BLaER1 treated with 17β-estradiol and CSF1 and Interleukin-3, amounts not matched to agents 10 nM and 100 nM (cell line): ENCODE data around the gene UAP1L1.

Experiments used
- H3K27ac ChIP-seq, 11 experiments: shearing (Covaris generic); formaldehyde crosslinking; 2 replicates each; pipeline ENCODE4 v1.8.1; 2022
- H3K27me3 ChIP-seq, 11 experiments: shearing (Covaris generic); formaldehyde crosslinking; 2 replicates each; pipeline ENCODE4 v1.8.1; 2022
- H3K36me3 ChIP-seq, 11 experiments: shearing (Covaris generic); formaldehyde crosslinking; 2 replicates each; pipeline ENCODE4 v1.8.1; 2022
- H3K4me1 ChIP-seq, 10 experiments: shearing (Covaris generic); formaldehyde crosslinking; 2 replicates each; pipeline ENCODE4 v1.8.1; 2022
- H3K4me2 ChIP-seq, 11 experiments: shearing (Covaris generic); formaldehyde crosslinking; 2 replicates each; pipeline ENCODE4 v1.8.1; 2022
- H3K4me3 ChIP-seq, 10 experiments: shearing (Covaris generic); formaldehyde crosslinking; 2 replicates each; pipeline ENCODE4 v1.8.1; 2022
- H3K9ac ChIP-seq, 11 experiments: shearing (Covaris generic); formaldehyde crosslinking; 2 replicates each; pipeline ENCODE4 v1.8.1; 2022
- H3K9me3 ChIP-seq, 11 experiments: shearing (Covaris generic); formaldehyde crosslinking; replicated peaks in 1 of 11; 2 replicates each; pipeline ENCODE4 v1.8.1; 2022
- H4K20me1 ChIP-seq, 11 experiments: shearing (Covaris generic); formaldehyde crosslinking; 2 replicates each; pipeline ENCODE4 v1.8.1; 2022
- Cebpa-rat ChIP-seq, 11 experiments: shearing (Covaris generic); IDR thresholded peaks; 2 replicates each; pipeline ENCODE4 v1.8.1; 2022

The UAP1L1 gene

DNA sequence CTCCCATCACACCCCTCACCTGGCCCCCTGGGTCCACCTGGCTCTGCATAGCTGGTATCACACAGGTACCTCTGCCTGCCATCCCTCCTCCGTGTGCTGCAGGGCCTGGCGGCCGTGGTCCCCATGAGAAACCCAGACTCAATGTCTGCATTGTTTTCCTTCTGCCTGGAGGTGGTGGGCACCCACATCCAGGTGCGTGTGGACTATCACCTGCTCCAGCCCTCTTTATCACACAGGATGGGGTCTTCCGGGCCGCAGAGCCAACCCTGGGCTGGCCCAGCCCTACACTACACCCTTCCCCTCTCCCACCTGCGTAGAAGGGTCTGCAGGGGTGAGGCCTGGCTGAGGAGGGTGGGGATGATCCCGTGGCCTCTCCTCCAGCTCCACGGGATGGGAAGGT lies 38.4 kb upstream of the UAP1L1 start:
- no peak for TF ChIP-seq Cebpa-rat (IDR thresholded peaks at IDR 0.05)
- H3K36me3 ChIP-seq: peaks cover 32 to 58% (median 52%) of the 10 kb centered on the region in 11 experiments

GRCh38 chr9:137039611-137040366 lies 37.5 kb upstream of the UAP1L1 start:
- Histone ChIP-seq H3K4me3 (no peak overlapping the region), H3K9ac (no peak overlapping the region), H3K27me3 (peaks cover 0 to 8% (median 2%) of the 10 kb centered on the region in 11 experiments; a peak in 7 of 22 replicates), H3K9me3 (no peaks in the 10 kb centered on the region), H4K20me1 (peaks cover 43 to 97% (median 85%) of the 10 kb centered on the region in 11 experiments), H3K4me2 (peak overlapping the region in 1 of 11 experiments; percentile 15; a peak in 1 of 22 replicates), H3K4me1 (peaks cover 58 to 88% (median 71%) of the 10 kb centered on the region in 10 experiments), H3K36me3 (peaks cover 32 to 58% (median 52%) of the 10 kb centered on the region in 11 experiments), H3K27ac (no peak overlapping the region)
- no peak for TF ChIP-seq Cebpa-rat (IDR thresholded peaks at IDR 0.05)

More for the DNA sequence above, 38.4 kb upstream of the UAP1L1 start:
- no peaks in the 10 kb centered on the region for H3K27me3 ChIP-seq
- H3K9me3 ChIP-seq: no peaks in the 10 kb centered on the region
- H3K4me3 ChIP-seq: no peak overlapping the region; a peak in 1 of 20 replicates
- H4K20me1 ChIP-seq: peaks cover 34 to 91% (median 76%) of the 10 kb centered on the region in 11 experiments
- H3K4me2 ChIP-seq: peak overlapping the region in 1 of 11 experiments; percentile 15; a peak in 1 of 22 replicates
- peaks cover 55 to 84% (median 69%) of the 10 kb centered on the region in 10 experiments for H3K4me1 ChIP-seq
- H3K9ac ChIP-seq: 0 out of 22 replicates have a peak overlapping the region, but pooled peaks of 2 of the 11 experiments have one; percentile 23 to 26
- no peak overlapping the region for H3K27ac ChIP-seq

- Histone ChIP-seq H3K9ac (peak overlapping the region in 9 of 11 experiments; percentile 13 to 63 (median 52); a peak in 15 of 22 replicates), H4K20me1 (peaks cover 51 to 98% (median 88%) of the 10 kb centered on the region in 11 experiments), H3K27ac (peak overlapping the region in 7 of 11 experiments; percentile 5 to 57 (median 35); a peak in 10 of 22 replicates), H3K36me3 (peaks cover 32 to 56% (median 49%) of the 10 kb centered on the region in 11 experiments), H3K4me2 (peak overlapping the region; percentile 95 to 100 (median 99)), H3K27me3 (peaks cover 0 to 16% (median 10%) of the 10 kb centered on the region in 11 experiments; a peak in 14 of 22 replicates), H3K9me3 (no peaks in the 10 kb centered on the region), H3K4me3 (peak overlapping the region in 4 of 10 experiments; percentile 6 to 59 (median 39); a peak in 5 of 20 replicates), H3K4me1 (peaks cover 58 to 88% (median 71%) of the 10 kb centered on the region in 10 experiments)
- TF ChIP-seq Cebpa-rat (IDR thresholded peaks at IDR 0.05): no peak
Observed at GRCh38 chr9:137040568-137040967, 36.7 kb upstream of the UAP1L1 start.

DNA sequence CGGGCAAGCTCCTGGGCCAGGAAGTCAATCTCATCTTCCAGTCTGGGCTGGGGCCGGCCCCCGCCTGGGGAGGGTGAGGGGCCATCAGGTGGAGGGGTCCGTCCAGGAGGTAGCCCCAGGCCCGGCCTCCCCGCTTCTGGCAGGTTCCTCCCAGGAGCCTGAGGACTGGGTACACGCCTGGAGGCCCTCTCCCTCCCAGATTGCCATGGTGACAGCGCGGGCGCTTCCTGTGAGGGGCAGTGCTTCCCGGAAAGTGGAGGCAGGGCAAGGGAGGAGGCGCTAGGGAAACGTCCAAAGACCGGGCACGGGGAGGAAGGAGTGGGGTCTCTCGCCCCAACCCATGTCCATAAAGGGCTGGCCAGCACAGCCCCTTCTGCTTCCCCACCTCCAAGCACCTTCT lies 36.2 kb upstream of the UAP1L1 start:
- peak overlapping the region in 8 of 11 experiments; percentile 5 to 57 (median 32); a peak in 14 of 22 replicates for H3K27ac ChIP-seq
- H3K4me1 ChIP-seq: peaks cover 54 to 88% (median 69%) of the 10 kb centered on the region in 10 experiments
- peak overlapping the region in 10 of 11 experiments; percentile 13 to 63 (median 50); a peak in 19 of 22 replicates for H3K9ac ChIP-seq
- H3K36me3 ChIP-seq: peaks cover 32 to 51% (median 43%) of the 10 kb centered on the region in 11 experiments
- H4K20me1 ChIP-seq: peaks cover 46 to 95% (median 84%) of the 10 kb centered on the region in 11 experiments
- H3K27me3 ChIP-seq: peaks cover 0 to 21% (median 15%) of the 10 kb centered on the region in 11 experiments; a peak in 15 of 22 replicates
- TF ChIP-seq Cebpa-rat (IDR thresholded peaks at IDR 0.05): no peak
- H3K9me3 ChIP-seq: no peaks in the 10 kb centered on the region
- peak overlapping the region in 5 of 10 experiments; percentile 6 to 59 (median 29); a peak in 9 of 20 replicates for H3K4me3 ChIP-seq
- H3K4me2 ChIP-seq: peak overlapping the region; percentile 95 to 100 (median 99)

DNA sequence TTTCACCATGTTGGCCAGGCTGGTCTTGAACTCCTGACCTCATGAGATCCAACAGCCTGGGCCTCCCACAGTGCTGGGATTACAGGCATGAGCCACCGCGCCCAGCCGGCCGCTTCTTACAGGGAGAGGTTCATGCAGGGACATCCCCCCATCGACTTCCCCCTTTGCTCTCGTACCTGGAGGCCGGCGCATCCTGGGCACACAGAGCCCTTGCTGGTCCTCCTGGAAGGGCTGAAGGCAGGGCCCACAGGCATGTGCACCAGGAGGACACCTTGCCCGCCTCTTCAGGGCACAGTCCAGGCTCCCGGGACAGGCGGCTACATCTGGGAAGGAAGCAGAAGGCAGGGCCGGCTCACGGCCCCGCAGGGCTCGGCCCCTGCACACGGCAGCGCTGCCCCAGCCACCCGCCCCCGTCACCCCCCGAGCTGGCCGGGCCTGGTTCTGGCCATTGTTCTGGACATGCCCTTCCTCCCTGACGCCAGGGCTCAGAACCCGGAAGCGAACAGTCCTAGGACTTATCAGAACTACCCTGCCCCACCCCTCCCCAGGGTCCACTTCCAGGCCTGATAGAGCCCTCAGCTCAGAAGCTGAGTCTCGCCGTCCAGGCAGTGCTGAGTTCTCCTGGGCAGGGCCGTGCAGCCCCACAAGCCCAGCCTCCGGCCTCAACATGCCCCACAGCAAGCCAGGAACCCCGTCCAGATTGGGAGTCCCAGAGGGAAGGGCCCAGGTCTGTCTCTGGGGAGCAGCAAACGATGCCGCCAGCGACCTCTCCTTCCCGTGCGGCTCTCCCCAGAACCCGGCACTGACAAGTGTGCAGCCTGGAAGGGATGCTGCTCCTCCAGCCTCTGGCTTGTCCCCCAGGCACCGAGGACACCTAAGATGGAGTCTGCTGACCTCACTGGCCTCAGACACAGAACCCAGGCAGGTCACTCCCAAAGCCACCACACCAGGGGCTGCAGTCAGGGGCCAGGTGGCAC lies 34.3 kb upstream of the UAP1L1 start:
- Histone ChIP-seq H3K9me3 (no peaks in the 10 kb centered on the region), H3K4me3 (peak overlapping the region in 7 of 10 experiments; percentile 72 to 85 (median 82); a peak in 12 of 20 replicates), H3K9ac (peak overlapping the region in 10 of 11 experiments; percentile 8 to 84 (median 72); a peak in 19 of 22 replicates), H3K4me2 (peak overlapping the region; percentile 95 to 100 (median 99)), H3K27me3 (peaks cover 13 to 39% (median 32%) of the 10 kb centered on the region in 11 experiments), H4K20me1 (peaks cover 43 to 88% (median 76%) of the 10 kb centered on the region in 11 experiments), H3K27ac (peak overlapping the region in 3 of 11 experiments; percentile 18 to 70 (median 37); a peak in 1 of 22 replicates), H3K36me3 (peaks cover 21 to 33% (median 27%) of the 10 kb centered on the region in 11 experiments), H3K4me1 (peaks cover 54 to 83% (median 70%) of the 10 kb centered on the region in 10 experiments)
- no peak for TF ChIP-seq Cebpa-rat (IDR thresholded peaks at IDR 0.05)

DNA sequence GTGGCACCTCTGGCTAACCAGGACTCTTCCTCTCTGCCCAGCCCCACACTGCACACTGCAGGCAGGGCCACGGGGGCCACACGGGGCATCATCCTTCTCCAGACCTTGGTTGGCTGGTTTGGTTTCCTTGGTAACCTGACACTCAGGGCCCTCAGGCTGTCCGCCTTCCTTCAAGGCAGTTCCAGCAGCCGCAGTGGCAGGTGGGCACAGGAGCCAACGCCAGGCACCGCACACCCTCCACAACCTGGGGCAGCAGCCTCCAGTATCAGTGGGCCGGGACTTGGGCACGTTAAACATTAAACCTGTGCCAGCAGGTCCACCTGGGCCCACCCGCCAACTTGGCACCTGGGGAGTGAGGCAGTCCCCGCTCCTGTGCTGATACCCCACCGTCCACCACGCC lies 33.3 kb upstream of the UAP1L1 start:
- H3K4me2 ChIP-seq: peak overlapping the region; percentile 95 to 100 (median 99)
- H3K9me3 ChIP-seq: no peaks in the 10 kb centered on the region
- H3K27me3 ChIP-seq: peaks cover 21 to 48% (median 40%) of the 10 kb centered on the region in 11 experiments
- peaks cover 11 to 23% (median 18%) of the 10 kb centered on the region in 11 experiments for H3K36me3 ChIP-seq
- peak overlapping the region; percentile 72 to 86 (median 81) for H3K4me3 ChIP-seq
- H3K9ac ChIP-seq: peak overlapping the region in 10 of 11 experiments; percentile 61 to 84 (median 76); a peak in 20 of 22 replicates
- peak overlapping the region in 3 of 11 experiments; percentile 37 to 70 (median 48); a peak in 8 of 22 replicates for H3K27ac ChIP-seq
- H3K4me1 ChIP-seq: peaks cover 54 to 77% (median 67%) of the 10 kb centered on the region in 10 experiments
- H4K20me1 ChIP-seq: peaks cover 38 to 82% (median 73%) of the 10 kb centered on the region in 11 experiments
- TF ChIP-seq Cebpa-rat (IDR thresholded peaks at IDR 0.05): no peak

DNA sequence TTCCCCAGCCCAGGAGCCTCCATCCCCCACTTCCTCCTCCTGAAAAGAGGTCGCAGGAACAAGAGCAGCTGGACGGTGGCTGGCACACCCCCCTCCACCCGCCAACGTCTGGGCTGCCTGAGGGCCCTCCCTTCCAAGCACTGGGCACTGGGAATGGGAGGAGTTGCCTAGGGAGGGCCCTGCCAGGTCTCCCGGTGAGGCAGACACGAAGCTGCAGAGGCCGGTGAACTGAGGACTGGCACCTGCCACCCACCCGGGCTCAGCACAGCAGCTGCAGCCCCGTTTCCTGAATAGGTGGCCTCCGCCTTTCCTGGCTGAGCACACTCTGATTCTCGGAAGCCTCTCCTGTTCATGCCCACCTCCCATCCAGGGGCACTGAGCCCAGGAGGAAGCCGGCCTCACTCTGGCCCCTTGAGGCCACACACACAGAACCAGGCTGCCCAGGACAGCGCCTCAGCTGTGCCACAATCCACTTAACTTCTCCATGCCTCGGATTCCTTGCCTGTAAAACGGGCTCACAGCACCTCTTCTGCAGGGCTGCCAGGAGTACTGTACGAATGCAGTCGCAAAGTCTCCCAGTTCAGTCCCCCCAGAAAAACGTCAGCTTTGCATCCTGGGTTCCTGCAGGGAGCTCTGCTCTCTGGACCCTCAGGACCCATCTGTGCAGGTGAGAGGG lies 32.7 kb upstream of the UAP1L1 start:
- TF ChIP-seq Cebpa-rat (IDR thresholded peaks at IDR 0.05): no peak
- H3K27ac ChIP-seq: peak overlapping the region in 4 of 11 experiments; percentile 37 to 70 (median 62); a peak in 9 of 22 replicates
- no peaks in the 10 kb centered on the region for H3K9me3 ChIP-seq
- peaks cover 54 to 71% (median 63%) of the 10 kb centered on the region in 10 experiments for H3K4me1 ChIP-seq
- peaks cover 28 to 54% (median 46%) of the 10 kb centered on the region in 11 experiments for H3K27me3 ChIP-seq
- H3K4me3 ChIP-seq: peak overlapping the region; percentile 72 to 86 (median 81)
- peak overlapping the region; percentile 61 to 84 (median 76); a peak in 21 of 22 replicates for H3K9ac ChIP-seq
- peaks cover 5 to 17% (median 11%) of the 10 kb centered on the region in 11 experiments; a peak in 21 of 22 replicates for H3K36me3 ChIP-seq
- peak overlapping the region; percentile 95 to 100 (median 99) for H3K4me2 ChIP-seq
- peaks cover 37 to 82% (median 67%) of the 10 kb centered on the region in 11 experiments for H4K20me1 ChIP-seq
